KBM-7 (cell line): Measurements from ENCODE around the gene SPNS3.

Source experiments
- DNase-seq: peaks from one replicate; pipeline ENCODE4 v3.0.0-alpha.2; 2015
- in situ Hi-C: fragments of 300-500 bp; cut with MboI; formaldehyde crosslinking; loops from 2 replicates; pipeline ENCODE4 v1.14.3; 2020; ENCODE audit warnings: low sequenced_read_pairs, low pct_unique_long_range_greater_than_20kb, mixed read lengths

SPNS3 gene

DNA sequence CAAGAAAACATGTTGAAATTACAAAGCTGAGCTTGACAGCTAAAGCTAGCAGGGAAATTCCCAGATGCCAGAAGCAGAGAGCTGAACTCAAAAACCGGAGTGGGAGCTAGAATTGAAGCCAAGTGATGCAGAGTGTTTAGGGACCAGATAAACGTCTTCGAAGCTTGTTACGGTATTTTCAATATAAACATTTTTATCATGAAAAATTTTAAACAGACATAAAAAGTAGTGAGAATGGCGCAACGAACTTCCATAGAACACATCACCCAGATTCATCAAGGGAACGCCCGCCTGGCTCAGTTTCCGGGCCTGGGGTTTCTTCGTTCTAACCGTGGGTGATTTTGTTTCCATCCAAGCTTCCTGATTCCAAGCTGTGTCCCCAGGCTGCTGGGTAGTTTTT is 83.0 kb downstream of the SPNS3 start:
- no peak for DNase-seq
- in situ Hi-C loops, result no loop called here

DNA sequence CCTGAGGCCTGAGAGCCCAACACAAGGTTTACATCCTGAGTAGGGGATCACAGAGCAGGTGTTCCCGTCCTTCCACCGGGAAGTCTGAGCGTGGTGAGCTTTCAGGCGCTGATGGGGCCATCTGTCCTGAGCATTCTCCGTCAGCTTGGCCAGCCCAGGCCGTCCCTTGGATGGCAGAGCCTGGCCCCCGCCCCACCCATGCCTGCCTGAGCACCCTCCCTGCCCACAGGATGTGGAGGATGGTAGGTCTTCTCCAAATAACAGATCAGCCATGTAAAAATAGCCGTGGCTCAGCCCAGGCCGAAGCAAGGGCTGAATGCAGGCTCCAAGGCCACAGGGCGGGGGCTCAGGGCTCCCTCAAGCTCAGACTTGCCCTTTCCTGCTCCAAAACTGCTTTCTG is 85.2 kb downstream of the SPNS3 start:
- in situ Hi-C loops, result no loop called here
- no peak for DNase-seq

DNA sequence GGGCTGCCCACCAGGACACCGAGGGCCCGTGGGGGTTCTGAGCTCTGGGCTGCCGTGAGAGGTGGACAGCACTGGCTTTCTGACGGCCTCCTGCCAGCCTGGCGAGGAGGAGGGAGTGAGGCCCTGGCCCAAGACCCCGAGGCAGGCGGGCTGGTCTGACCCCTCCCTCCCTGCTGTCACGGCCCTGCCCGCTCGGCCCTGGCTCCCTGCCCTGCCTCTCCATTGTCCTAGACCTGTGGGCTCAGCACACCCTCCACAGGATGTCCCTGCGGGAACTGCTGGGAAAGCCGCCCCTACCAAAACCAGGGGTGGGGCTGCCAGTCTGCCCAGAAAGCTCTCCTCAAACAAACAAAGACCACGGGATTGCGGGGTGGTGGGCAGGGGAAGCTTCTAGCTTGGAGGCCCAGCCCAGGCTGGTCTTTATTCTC is 85.6 kb downstream of the SPNS3 start:
- in situ Hi-C loops, result no loop called here
- DNase-seq, result no peak

DNA sequence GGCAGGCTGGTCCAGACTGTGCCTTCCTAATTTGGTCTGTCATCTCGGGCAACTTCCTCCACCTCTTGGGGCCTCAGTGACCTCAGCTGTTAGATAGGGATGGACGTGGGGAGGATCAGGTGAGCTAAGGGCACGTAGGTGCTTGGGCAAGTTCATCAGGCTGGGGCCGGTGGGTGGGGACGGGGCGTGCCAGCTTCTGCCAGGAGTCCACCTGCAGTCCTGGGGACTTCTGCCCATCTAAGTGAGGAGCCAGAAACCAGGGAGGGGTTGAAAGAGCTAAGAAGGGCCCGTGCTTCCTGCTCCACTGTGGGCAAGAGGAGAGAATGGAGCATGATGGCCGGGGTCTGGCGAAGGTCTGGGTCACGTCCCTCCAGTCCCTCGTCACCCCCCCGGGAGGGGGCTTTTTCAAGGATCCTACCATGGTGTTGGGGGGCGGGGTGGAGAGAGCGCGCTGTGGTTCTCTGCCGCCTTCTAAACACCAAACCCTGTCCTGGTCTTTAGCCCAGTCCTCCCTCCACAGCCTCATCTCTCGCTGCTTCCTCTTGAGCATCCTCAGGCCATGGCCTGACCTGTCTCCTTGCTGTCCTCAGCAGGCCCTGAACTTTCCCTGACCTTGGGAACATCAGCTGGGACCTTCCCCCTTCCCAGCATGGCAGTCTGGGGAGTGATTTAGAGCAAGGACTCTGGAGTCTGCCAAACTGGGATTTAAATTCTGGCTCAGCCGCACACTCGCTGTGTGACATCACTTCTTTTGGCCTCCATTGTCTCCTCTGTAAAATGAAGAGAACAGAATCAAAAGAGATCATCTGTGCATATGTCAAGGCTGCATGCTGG is 86.5 kb downstream of the SPNS3 start:
- no peak for DNase-seq
- in situ Hi-C loops, result no loop called here

DNA sequence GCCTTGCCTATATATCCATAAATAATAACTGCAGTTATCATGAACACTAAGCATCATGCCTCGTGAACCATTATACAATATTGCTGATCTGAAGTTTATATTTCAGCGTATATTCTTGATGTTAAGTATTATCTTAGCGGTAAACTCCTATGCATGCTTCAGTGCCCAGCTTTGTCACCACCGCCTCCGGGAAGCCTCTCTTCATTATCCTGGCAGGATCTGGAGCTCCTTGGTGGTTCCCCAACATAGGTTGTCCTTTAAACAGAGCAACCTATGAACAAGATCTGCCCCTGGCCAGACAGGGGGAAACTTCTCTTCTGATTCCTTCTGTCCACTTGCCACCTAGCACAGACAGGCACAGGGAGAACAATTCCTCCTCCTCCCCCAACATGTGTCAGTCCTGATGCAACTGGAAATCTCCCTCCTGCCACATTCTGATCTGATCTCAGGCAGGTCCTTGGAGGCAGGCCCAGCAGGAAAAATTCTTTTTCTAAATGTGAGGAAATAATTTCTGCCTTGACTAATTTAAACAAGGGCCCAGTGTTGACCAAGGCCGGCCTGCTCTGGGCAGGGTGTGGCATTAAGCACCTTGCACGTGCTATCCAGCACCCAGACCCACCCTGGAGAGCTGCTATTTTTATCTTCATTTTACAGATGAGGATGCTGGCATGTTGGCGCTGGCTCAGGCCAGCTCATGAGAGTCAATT is 87.3 kb downstream of the SPNS3 start:
- DNase-seq, result no peak
- in situ Hi-C loops, result no loop called here

DNA sequence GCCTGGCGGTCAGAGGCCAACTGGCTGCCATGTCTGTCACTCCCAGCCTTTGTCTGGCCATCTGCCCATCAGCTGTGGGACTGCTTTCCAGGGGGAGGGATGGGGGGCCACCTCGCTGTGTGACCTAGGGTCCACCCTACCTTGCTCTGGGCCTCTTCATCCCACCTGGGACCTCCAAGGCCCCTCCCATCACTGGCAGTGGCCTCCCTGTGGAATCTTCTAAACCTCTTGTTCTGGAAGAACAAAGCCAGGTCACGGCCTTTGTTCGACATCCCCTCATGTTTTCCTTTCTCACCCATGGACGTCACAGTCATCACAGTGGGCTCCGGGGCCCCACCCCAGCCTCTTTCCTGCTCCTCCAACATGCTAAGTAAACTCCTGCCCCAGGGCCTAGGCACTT is 88.9 kb downstream of the SPNS3 start:
- in situ Hi-C loops, result no loop called here
- DNase-seq, result no peak

DNA sequence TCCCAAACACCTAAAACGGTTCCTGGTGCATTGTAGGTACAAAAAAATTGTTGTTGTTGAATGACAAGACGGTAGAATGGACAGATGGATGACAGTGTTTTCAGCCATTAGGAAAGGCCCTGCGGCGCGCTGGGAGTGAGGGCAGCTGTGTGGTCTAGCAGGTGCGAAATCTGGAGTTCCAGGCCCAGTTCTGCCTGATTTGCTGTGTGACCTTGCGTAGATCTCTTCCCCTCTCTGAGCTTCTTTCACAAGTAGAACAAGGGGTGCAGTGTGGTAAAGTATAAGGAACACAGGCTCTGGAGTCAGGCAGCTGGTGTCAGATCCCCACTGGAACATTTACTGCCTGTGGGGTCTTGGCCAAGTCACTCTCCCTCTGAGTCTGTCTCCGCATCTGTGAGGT is 90.2 kb downstream of the SPNS3 start:
- in situ Hi-C loops, result no loop called here

DNA sequence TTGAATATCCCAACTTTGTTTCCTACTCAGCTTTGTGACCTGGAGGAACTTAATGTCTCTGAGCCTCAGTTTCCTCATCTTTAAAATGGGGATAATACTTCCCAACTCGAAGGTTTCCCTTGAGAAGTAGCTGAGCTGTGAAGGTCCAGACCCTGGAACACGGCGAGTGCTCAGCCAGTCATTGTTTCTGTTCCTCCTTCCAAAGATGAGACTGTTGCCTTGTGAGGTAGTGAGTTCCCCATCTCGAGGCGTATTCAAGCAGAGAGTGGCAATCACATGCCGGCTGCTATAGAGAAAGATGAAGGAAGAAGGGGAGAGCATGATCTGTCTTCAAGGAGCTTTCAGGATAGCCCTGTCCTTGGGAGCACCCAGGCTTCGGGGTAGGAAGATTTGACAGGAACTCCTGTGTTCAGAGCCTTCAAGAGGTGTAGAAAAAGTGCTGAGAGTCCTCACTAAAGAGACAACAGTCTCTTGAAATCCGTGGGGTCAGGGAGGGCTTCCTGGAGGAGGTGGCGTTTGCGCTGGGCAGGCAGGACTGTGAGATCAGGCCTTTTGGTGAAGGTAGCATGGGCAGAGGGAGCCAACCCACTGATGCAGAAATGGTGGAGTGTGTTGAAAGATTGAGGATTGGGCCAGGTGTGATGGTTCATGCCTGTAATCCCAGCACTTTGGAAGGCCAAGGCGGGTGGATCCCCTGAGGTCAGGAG is 92.1 kb downstream of the SPNS3 start:
- in situ Hi-C loops, result no loop called here
- DNase-seq, result no peak

More for the DNA sequence above, 90.2 kb downstream of the SPNS3 start:
- no peak for DNase-seq

DNA sequence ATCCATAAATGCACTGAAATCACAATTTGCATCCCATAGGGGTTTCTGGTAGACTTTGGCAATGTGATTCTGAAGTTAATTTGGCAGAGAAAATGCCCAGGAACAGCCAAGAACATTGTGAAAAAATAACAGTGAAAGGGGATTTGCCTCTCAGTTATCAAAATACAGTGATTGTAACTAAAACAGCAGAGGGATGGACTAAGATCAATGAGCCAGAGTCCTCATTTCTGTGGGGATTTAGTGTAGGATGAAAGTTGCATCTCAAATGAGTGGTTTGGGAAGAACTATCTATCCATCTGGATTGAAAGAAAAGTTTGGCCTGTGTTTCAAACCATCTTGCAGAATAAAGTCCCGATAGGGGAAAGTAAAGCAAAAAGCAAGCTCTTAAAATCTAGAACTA is 93.4 kb downstream of the SPNS3 start:
- no peak for DNase-seq
- in situ Hi-C loops, result no loop called here

DNA sequence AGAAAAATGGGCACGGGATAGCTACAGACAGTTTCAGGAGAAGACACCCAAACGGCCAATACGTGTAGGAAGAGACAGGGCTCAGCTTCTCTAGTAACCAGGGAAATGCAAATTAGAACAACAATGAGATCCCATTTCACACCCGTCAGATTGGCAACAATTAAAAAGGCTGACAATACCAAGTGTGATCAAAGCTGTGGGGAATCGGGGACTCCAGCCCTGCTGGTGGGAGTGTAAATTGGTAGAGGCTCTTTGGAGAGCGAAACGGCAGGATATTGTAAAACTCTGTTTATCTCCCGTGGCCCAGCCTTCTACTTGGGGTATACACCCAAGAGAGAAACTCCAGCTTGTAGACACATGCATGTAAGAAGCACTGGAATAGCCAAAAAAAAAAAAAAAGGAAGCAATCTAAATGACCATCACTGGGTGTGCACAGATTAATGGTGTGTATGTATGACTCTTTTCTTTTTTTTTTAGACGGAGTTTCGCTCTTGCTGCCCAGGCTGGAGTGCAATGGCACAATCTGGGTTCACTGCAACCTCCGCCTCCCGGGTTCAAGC is 93.9 kb downstream of the SPNS3 start:
- DNase-seq, result no peak
- in situ Hi-C loops, result no loop called here

DNA sequence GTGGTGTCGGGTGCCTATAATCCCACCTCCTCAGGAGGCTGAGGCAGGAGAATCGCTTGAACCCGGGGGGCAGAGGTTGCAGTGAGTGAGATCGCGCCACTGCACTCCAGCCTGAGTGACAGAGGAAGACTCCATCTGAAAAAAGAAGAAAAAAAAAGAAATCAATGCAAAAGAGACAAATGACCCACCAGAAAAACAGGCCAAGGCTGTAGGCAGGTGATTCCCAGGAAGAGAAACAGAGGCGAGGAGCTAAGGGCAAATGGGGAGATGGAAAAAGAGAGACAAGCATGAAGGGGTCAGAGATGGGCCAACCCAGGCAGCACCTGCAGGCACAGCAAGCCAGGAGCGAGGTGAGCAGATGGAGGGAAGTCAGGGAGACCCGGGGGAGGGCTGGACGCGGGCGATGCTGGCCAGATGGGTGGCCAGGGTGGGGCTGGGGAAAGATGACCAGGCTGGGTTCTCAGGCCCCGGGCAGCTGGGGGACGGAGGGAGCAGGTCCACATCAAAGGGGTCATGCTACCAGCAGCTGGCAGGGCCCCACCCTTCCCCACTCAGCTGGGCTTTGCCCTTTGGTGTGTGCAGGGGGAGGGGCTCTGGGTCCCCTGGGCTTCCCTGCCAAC is 95.9 kb downstream of the SPNS3 start:
- DNase-seq, result no peak
- in situ Hi-C loops, result no loop called here

DNA sequence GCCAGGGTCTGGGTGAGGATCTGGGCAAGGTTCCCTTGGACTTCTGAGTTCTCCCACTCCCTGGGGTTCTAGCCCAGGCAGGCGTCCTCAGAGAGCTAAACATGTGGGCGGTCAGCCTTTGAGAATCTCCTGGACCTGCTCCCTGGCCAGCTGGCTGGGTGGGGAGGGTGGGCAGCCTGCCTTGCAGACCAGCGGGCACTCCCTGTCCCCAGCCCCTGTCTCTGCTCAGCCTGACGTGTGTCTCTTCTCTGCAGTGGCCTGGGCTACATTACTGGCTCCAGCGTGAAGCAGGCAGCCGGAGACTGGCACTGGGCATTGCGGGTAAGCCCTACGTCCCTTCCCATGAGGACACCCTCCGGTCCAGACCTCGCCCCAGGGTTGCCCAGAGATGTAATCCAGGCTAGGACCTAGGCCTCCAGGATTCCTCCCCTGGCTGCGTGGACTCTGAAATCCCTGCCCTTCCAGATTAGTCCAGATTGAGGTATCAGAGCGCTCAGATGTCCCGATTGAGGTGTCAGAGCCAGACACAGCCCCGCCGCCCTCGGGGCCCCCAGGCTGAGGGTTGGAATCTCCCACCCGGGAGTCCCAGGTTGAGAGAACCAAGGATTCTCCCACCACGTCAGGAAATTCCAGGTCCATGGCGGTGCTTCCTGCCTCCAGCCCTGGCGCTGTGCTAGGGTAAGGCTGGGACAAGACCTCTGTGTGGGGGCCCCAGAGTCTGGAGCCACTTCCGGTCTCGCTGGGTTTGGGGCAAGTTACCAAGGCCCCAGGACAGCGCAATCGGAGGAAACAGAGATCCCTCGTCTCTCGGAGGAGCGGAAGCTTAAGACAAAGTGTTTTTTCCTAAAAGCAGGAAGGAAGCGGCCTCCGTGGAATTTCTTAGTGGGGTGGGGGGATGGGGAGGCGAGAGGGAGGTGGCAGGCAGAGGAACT is 97.3 kb downstream of the SPNS3 start:
- no peak for DNase-seq
- in situ Hi-C loops, result no loop called here

DNA sequence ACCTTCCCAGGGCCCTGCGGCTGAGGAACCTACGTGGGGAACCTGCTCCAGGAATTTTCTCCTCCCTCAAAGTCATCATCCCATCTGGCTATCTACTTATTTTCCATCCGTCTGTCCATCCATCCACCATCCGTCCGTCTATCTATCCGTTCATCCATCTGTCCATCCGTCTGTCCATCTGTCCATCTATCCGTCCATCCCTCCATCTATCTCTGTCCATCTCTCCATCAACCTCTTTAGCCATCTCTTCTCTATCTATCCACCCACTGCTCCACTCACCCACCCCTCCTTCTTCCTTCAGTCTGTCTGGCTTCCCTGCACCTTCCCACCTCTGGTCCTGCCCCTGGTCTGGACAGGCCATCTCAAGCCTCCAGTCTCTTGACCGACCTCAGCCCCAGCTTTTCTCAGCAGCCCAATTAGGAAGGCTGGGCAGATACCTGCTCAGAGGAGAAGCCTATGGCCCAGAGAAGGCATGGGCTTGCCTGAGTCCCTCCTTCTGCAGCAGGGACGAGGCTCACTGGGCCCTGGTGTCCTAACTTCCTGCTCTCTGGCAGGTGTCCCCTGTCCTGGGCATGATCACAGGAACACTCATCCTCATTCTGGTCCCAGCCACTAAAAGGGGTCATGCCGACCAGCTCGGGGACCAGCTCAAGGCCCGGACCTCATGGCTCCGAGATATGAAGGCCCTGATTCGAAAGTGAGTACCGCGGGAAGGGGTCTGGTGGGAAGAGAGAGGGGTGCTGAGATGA is 98.4 kb downstream of the SPNS3 start:
- no peak for DNase-seq
- in situ Hi-C loops, result no loop called here

DNA sequence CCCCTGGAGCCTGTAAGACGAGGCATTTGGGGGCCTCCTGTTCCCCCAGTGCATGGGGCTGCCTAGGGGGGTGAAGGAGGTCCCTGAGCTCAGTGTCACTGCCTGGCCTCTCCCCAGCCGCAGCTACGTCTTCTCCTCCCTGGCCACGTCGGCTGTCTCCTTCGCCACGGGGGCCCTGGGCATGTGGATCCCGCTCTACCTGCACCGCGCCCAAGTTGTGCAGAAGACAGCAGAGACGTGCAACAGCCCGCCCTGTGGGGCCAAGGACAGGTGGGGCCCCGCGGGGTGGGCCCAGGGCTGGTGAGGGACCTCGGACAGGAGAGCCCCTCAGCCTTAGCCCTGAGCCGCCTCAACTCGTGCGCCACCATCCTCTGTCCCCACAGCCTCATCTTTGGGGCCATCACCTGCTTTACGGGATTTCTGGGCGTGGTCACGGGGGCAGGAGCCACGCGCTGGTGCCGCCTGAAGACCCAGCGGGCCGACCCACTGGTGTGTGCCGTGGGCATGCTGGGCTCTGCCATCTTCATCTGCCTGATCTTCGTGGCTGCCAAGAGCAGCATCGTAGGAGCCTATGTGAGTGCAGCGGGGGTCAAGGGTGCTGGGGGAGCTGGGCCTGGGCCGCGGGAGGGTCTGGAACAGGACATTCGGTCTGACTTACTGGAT is 99.3 kb downstream of the SPNS3 start:
- in situ Hi-C loops, result no loop called here
- no peak for DNase-seq

DNA sequence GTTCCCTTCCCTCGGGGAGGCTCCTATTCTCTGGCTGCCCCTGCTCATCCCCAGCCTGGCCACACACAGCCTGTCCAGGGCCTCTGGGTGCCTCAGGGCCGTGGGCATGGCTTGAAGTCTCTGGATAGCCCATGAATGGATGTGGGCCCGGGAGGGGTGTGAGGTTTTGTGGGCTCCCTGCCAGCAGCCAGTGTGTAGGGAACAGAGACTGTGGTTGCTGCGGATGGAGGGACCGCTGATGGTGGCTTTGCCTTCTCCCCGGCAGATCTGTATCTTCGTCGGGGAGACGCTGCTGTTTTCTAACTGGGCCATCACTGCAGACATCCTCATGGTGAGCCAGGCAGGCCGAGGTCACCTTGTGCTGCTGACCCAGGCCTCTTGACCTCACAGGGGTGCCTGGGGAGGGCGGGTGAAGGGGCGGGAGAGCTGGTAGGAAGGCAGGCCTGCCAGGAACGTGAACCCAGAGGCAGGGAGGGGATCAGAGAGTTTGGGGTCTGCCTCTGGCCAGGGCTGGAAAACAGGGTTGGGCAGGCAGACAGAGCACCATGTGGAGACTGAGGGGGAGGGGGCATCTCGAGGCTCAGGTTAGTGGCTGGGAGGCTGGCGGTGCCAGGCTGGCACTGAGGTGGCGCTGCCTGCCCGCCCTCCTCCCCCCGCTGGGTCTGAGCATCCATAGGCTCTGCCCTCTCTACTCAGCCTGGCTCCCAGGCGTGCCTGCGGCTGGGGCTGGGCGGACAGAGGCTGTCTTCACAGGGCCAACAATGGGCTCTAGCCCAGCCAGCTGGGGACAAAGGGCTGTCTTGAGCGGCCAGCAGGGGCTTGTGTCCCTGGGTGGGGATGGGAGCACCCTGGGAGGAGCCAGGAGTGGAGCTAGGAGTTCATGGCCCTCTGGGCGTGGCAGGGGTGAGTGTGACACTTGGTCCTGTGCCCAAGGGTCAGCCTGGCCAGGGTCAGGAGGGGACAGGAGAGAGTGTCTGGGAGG is 100.1 kb downstream of the SPNS3 start:
- in situ Hi-C loops, result no loop called here
- no peak for DNase-seq

DNA sequence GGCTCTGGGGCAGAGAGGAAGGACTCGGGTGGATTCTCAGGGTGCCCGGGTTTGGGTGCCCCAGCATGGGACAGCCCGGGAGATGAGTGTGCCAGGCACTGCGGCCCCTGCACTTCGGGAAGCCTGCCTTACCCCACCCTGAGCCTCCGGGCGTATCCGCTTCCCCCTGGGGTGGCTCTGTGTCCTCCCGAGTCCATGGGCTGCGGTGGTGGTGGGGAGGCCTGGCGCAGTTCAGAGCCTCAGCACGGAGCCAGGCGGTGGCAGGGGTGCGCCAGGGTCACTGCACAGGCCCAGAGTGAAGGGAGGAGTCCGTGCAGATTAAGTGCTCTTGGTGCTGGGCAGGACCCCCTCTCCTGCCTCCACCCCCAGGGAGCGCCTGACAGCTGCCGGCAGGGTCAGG is 100.8 kb downstream of the SPNS3 start:
- in situ Hi-C loops, result no loop called here
- no peak for DNase-seq
